HepG2 (cell line): Measurements from ENCODE around the gene ZSWIM6. TPM values are rescaled to one million over a fixed set of nuclear protein-coding genes. Genes with fewer than 3 reads are reported as not detected.

Experiments used
- HNF4G ChIP-seq, 2 experiments: sonication (generic) in 1 of 2; formaldehyde crosslinking in 1 of 2; IDR thresholded peaks; 2 replicates each; pipeline versions ENCODE4 v1.4.0 to v1.6.1; 2011 to 2020; ENCODE audit warnings: borderline replicate concordance in 2 of 2, low read depth in 2 of 2, mild to moderate bottlenecking in 2 of 2, low read length in 1 of 2, missing genetic modification reagents in 1 of 2, moderate library complexity in 1 of 2
- MTF2 ChIP-seq: sonication (generic); formaldehyde crosslinking; IDR thresholded peaks from 2 replicates; pipeline ENCODE4 v1.5.0; 2020; ENCODE audit warnings: missing genetic modification reagents, borderline replicate concordance
- PATZ1 ChIP-seq: sonication (generic); formaldehyde crosslinking; IDR thresholded peaks from 2 replicates; pipeline ENCODE4 v1.4.0; 2020; ENCODE audit warnings: missing genetic modification reagents
- TEF ChIP-seq: sonication (generic); formaldehyde crosslinking; IDR thresholded peaks from 2 replicates; pipeline ENCODE4 v1.5.0; 2020; ENCODE audit warnings: missing genetic modification reagents
- TRIM22 ChIP-seq: fragments of 450-650 bp; IDR thresholded peaks from 2 replicates; pipeline ENCODE4 v1.6.1; 2017
- ZNF142 ChIP-seq: sonication (generic); formaldehyde crosslinking; IDR thresholded peaks from 2 replicates; pipeline ENCODE4 v1.4.0; 2020; ENCODE audit warnings: missing genetic modification reagents
- ZNF251 ChIP-seq: sonication (generic); formaldehyde crosslinking; IDR thresholded peaks from 2 replicates; pipeline ENCODE4 v1.9.0; 2021; ENCODE audit warnings: mild to moderate bottlenecking, missing genetic modification reagents
- polyA plus RNA-seq, 8 experiments: library from polyadenylated mRNA; depleted of rRNA in 3 of 8; stranded (reverse) in 7 of 8; unstranded in 1 of 8; fragments of >200 nt; fragmentation: Illumina TruSeq in 4 of 8; extraction: Trizol in 4 of 8; gene quantifications; 2 replicates each; pipeline versions ENCODE4 v1.2.1 to v1.2.3, GENCODE V29; 2011 to 2016; ENCODE audit warnings: low read depth in 4 of 8, missing spikeins in 1 of 8, mixed read lengths in 1 of 8; ENCODE audit not compliant: insufficient read depth in 1 of 8
- total RNA-seq, 5 experiments: library from RNA; depleted of rRNA; stranded (reverse); fragments of >200 nt; fragmentation: Illumina TruSeq; extraction: Trizol; gene quantifications; 2 replicates each; pipeline ENCODE4 v1.2.3, GENCODE V29; 2016; ENCODE audit warnings: low read depth in 1 of 5

ZSWIM6 gene
- total and polyA plus RNA-seq, 2 of the 13 experiments (the other 11 are each of a cell fraction or from before 2014, with no cell fraction given): 0.82 to 1.9 TPM

GRCh38 chr5:61525512-61526206 is 193.6 kb downstream of the ZSWIM6 start (continued):
- TF ChIP-seq TRIM22 (no peak), PATZ1 (no peak), HNF4G (IDR thresholded peaks at IDR 0.05; ENCODE audit: borderline replicate concordance, low read depth, low read length) (no peak), HNF4G (CRISPR knock-in tag; IDR thresholded peaks at IDR 0.05; ENCODE audit: borderline replicate concordance, low read depth) (no peak), TEF (CRISPR knock-in tag) (no peak), ZNF142 (CRISPR knock-in tag) (no peak), MTF2 (CRISPR knock-in tag) (no peak), ZNF251 (no peak)
